ENCODE measurements around the gene BIRC6.
A peak's percentile ranks its signal among the peaks of the same experiment; 100 is the strongest.

Gene BIRC6

GRCh38 chr2:32442020-32442467 is 85.2 kb downstream of the BIRC6 start:
- H3K4me3 ChIP-seq (IDR thresholded peaks at IDR 0.05; ENCODE audit: insufficient read depth, low read depth, low read length), result no peak overlapping the region
- H3K9ac ChIP-seq, result no peak overlapping the region
- H3K27ac ChIP-seq, result no peak overlapping the region
- no peaks in the 10 kb centered on the region for H3K79me2 ChIP-seq (ENCODE audit: insufficient read depth, low read depth)
- H3K4me1 ChIP-seq (ENCODE audit: low read depth, poor library complexity, severe bottlenecking), result no peaks in the 10 kb centered on the region
- H3K27me3 ChIP-seq (ENCODE audit: insufficient read depth, low read depth), result no peaks in the 10 kb centered on the region
- H2AFZ ChIP-seq (ENCODE audit: low read depth), result no peak overlapping the region
- no peak overlapping the region for H3K4me2 ChIP-seq
- no peaks in the 10 kb centered on the region for H4K20me1 ChIP-seq (ENCODE audit: insufficient read depth)
- H3K36me3 ChIP-seq (ENCODE audit: insufficient read depth), result peaks cover 4% of the 10 kb centered on the region; the same call in 1 of the 2 replicates
- TF ChIP-seq CTCF (conservative IDR thresholded peaks at IDR 0.05; ENCODE audit: low read depth, low read length), result no peak

- Histone ChIP-seq H3K9ac (no peak overlapping the region), H3K27me3 (ENCODE audit: insufficient read depth, low read depth) (no peaks in the 10 kb centered on the region), H4K20me1 (ENCODE audit: insufficient read depth) (no peaks in the 10 kb centered on the region), H3K4me1 (ENCODE audit: low read depth, poor library complexity, severe bottlenecking) (no peaks in the 10 kb centered on the region), H3K4me2 (no peak overlapping the region), H2AFZ (ENCODE audit: low read depth) (no peak overlapping the region), H3K79me2 (ENCODE audit: insufficient read depth, low read depth) (no peaks in the 10 kb centered on the region), H3K36me3 (ENCODE audit: insufficient read depth) (peaks cover 6% of the 10 kb centered on the region; the same call in 1 of the 2 replicates), H3K4me3 (IDR thresholded peaks at IDR 0.05; ENCODE audit: insufficient read depth, low read depth, low read length) (no peak overlapping the region), H3K27ac (no peak overlapping the region)
- no peak for TF ChIP-seq CTCF (conservative IDR thresholded peaks at IDR 0.05; ENCODE audit: low read depth, low read length)
Observed at GRCh38 chr2:32446369-32446768, 89.5 kb downstream of the BIRC6 start.

GRCh38 chr2:32450851-32451250 is 94.0 kb downstream of the BIRC6 start:
- no peak for TF ChIP-seq CTCF (conservative IDR thresholded peaks at IDR 0.05; ENCODE audit: low read depth, low read length)
- Histone ChIP-seq H3K4me3 (IDR thresholded peaks at IDR 0.05; ENCODE audit: insufficient read depth, low read depth, low read length) (no peak overlapping the region), H3K4me1 (ENCODE audit: low read depth, poor library complexity, severe bottlenecking) (peaks cover 30% of the 10 kb centered on the region), H3K27me3 (ENCODE audit: insufficient read depth, low read depth) (no peaks in the 10 kb centered on the region), H3K36me3 (ENCODE audit: insufficient read depth) (peaks cover 11% of the 10 kb centered on the region; the same call in 1 of the 2 replicates), H3K79me2 (ENCODE audit: insufficient read depth, low read depth) (no peaks in the 10 kb centered on the region), H3K4me2 (no peak overlapping the region), H3K27ac (no peak overlapping the region), H4K20me1 (ENCODE audit: insufficient read depth) (no peaks in the 10 kb centered on the region), H2AFZ (ENCODE audit: low read depth) (no peak overlapping the region), H3K9ac (no peak overlapping the region)

GRCh38 chr2:32452338-32453064 is 95.7 kb downstream of the BIRC6 start:
- H3K4me1 ChIP-seq (ENCODE audit: low read depth, poor library complexity, severe bottlenecking), result peaks cover 30% of the 10 kb centered on the region
- H3K36me3 ChIP-seq (ENCODE audit: insufficient read depth), result 0 out of 2 replicates have a peak, but pooled peaks cover 11% of the 10 kb centered on the region
- no peak overlapping the region for H3K9ac ChIP-seq
- no peak overlapping the region for H3K27ac ChIP-seq
- no peaks in the 10 kb centered on the region for H4K20me1 ChIP-seq (ENCODE audit: insufficient read depth)
- H2AFZ ChIP-seq (ENCODE audit: low read depth), result no peak overlapping the region
- no peak overlapping the region for H3K4me3 ChIP-seq (IDR thresholded peaks at IDR 0.05; ENCODE audit: insufficient read depth, low read depth, low read length)
- TF ChIP-seq CTCF (conservative IDR thresholded peaks at IDR 0.05; ENCODE audit: low read depth, low read length), result no peak
- no peaks in the 10 kb centered on the region for H3K27me3 ChIP-seq (ENCODE audit: insufficient read depth, low read depth)
- no peaks in the 10 kb centered on the region for H3K79me2 ChIP-seq (ENCODE audit: insufficient read depth, low read depth)
- H3K4me2 ChIP-seq, result 0 out of 2 replicates have a peak overlapping the region, but pooled peaks have one; percentile 2

Measured in KMS-11 (cell line).